ENCODE data around the gene ZNF221.

ZNF221 gene

GRCh38 chr19:43950834-43951645, at the start of gene ZNF221:
Gene ZNF221, plus strand, starts transcription at chr19:43951228. Its CDS starts 11,499 bp downstream, at chr19:43962727.
- peaks cover 6% of the 10 kb centered on the region for H3K4me1 Mint-ChIP-seq
- H3K4me3 Mint-ChIP-seq = peak within 1 kb of the TSS; percentile 94
- peaks cover 9% of the 10 kb centered on the region for H3K27me3 Mint-ChIP-seq
- H3K36me3 Mint-ChIP-seq = peaks cover 8% of the 10 kb centered on the region
- CTCF ChIA-PET = no interaction called here
- peak; percentile 71 for DNase-seq
- peak within 1 kb of the TSS; percentile 50 for H3K27ac Mint-ChIP-seq
- H3K9me3 Mint-ChIP-seq = peaks cover 45% of the 10 kb centered on the region

GRCh38 chr19:43901395-43902390, 49.3 kb upstream of the ZNF221 start:
- Mint-ChIP-seq H3K4me3 (peak overlapping the region; percentile 77), H3K4me1 (peaks cover 19% of the 10 kb centered on the region), H3K27ac (peak overlapping the region; percentile 68), H3K9me3 (peaks cover 66% of the 10 kb centered on the region), H3K36me3 (peaks cover 26% of the 10 kb centered on the region), H3K27me3 (no peaks in the 10 kb centered on the region)
- DNase-seq = peak; percentile 72
- CTCF ChIA-PET = no interaction called here

- H3K4me1 Mint-ChIP-seq = peaks cover 19% of the 10 kb centered on the region
- H3K27ac Mint-ChIP-seq = no peak overlapping the region
- H3K4me3 Mint-ChIP-seq = peak overlapping the region; percentile 77
- no peak for DNase-seq
- peaks cover 26% of the 10 kb centered on the region for H3K36me3 Mint-ChIP-seq
- no peaks in the 10 kb centered on the region for H3K27me3 Mint-ChIP-seq
- H3K9me3 Mint-ChIP-seq = peaks cover 70% of the 10 kb centered on the region
- CTCF ChIA-PET = no interaction called here
Observed at GRCh38 chr19:43902399-43902798, 48.6 kb upstream of the ZNF221 start.

GRCh38 chr19:43905897-43906296, 45.1 kb upstream of the ZNF221 start:
- Mint-ChIP-seq H3K4me3 (no peak overlapping the region), H3K27me3 (no peaks in the 10 kb centered on the region), H3K36me3 (peaks cover 16% of the 10 kb centered on the region), H3K27ac (peak overlapping the region; percentile 24), H3K4me1 (peaks cover 15% of the 10 kb centered on the region), H3K9me3 (peaks cover 74% of the 10 kb centered on the region)
- CTCF ChIA-PET = no interaction called here
- no peak for DNase-seq

GRCh38 chr19:43906774-43907173, 44.3 kb upstream of the ZNF221 start:
- CTCF ChIA-PET = no interaction called here
- no peak for DNase-seq
- no peak overlapping the region for H3K4me3 Mint-ChIP-seq
- peaks cover 10% of the 10 kb centered on the region for H3K36me3 Mint-ChIP-seq
- H3K27ac Mint-ChIP-seq = no peak overlapping the region
- peaks cover 6% of the 10 kb centered on the region for H3K4me1 Mint-ChIP-seq
- H3K9me3 Mint-ChIP-seq = peaks cover 71% of the 10 kb centered on the region
- H3K27me3 Mint-ChIP-seq = no peaks in the 10 kb centered on the region

DNA sequence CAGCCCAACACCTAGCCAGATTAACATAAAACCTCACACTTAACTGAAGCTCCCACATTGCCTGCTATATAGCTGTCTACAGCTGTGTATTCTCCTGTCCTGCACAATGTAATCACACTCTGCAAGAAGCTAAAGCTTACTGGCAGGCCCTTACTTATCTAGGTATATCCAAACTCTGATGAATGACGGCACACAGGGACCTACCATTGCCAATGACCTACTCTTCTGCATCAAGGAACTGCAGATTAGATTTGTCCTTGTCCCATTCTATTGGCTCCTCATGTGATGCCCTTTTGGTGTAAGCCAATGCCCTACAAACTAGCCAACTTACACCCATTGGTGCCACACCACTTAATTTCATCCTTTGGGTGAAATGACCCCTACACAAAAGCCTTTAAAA, 42.4 kb upstream of the ZNF221 start:
- H3K9me3 Mint-ChIP-seq = peaks cover 73% of the 10 kb centered on the region
- peaks cover 9% of the 10 kb centered on the region for H3K36me3 Mint-ChIP-seq

DNA sequence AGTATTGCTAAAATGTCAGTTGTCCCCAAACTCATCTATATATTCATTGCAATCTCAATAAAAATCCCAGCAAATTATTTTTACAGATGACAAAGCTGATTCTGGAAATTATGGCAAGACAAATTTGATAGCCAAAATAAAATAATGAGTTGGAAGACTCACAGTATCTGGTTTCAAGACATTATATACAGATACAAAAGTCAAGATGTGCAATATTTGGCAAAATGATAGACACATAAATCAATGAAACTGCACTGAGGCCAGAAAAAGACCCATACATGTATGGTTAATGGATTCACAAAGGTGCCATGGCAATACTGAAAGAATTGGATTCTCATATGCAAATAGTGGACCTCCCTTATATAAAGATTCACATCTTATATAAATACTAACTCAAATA, 40.1 kb upstream of the ZNF221 start:
- Mint-ChIP-seq H3K27ac (no peak overlapping the region), H3K4me3 (no peak overlapping the region), H3K9me3 (peaks cover 78% of the 10 kb centered on the region), H3K27me3 (no peaks in the 10 kb centered on the region), H3K4me1 (no peaks in the 10 kb centered on the region), H3K36me3 (peaks cover 30% of the 10 kb centered on the region)
- no peak for DNase-seq
- CTCF ChIA-PET = no interaction called here

More for the DNA sequence above, 42.4 kb upstream of the ZNF221 start:
- no peak for DNase-seq
- Mint-ChIP-seq H3K4me3 (no peak overlapping the region), H3K27me3 (no peaks in the 10 kb centered on the region), H3K4me1 (no peaks in the 10 kb centered on the region), H3K27ac (no peak overlapping the region)
- CTCF ChIA-PET = no interaction called here

DNA sequence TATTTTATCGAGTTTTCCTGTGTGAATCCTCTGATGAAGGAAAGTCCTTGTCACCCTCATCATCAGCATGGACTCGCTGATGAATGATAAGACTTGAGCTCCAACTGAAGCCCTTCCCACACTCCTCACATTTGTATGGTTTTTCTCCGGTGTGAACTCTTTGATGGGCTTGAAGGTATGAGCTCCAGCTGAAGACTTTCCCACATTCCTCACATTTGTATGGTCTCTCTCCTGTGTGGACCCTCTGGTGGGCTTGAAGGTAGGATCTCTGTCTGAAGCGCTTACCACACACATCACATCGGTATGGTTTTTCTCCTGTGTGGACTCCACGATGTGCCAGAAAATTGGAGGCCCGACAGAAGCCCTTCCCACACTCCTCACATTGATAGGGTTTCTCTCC, 37.6 kb upstream of the ZNF221 start:
- H3K9me3 Mint-ChIP-seq = peaks cover 70% of the 10 kb centered on the region
- H3K27me3 Mint-ChIP-seq = no peaks in the 10 kb centered on the region
- peaks cover 53% of the 10 kb centered on the region for H3K36me3 Mint-ChIP-seq
- no peak overlapping the region for H3K27ac Mint-ChIP-seq
- H3K4me3 Mint-ChIP-seq = no peak overlapping the region
- no peak for DNase-seq
- no peaks in the 10 kb centered on the region for H3K4me1 Mint-ChIP-seq
- CTCF ChIA-PET = no interaction called here

DNA sequence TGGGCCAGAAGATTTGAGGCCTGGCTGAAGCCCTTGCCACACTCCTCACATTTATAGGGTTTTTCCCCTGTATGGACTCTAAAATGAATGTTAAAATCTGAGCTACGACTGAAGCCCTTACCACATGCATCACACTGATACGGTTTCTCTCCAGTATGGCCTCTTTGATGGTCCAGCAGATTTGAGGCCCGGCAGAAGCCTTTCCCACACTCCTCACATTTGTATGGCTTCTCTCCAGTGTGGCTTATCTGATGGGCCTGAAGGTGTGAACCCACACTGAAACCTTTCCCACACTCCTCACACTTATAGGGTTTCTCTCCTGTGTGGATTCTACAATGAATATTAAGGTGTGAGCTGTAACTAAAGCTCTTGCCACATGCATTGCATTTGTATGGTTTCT, 37.0 kb upstream of the ZNF221 start:
- no peak overlapping the region for H3K4me3 Mint-ChIP-seq
- no peaks in the 10 kb centered on the region for H3K27me3 Mint-ChIP-seq
- CTCF ChIA-PET = no interaction called here
- H3K36me3 Mint-ChIP-seq = peaks cover 60% of the 10 kb centered on the region
- no peaks in the 10 kb centered on the region for H3K4me1 Mint-ChIP-seq
- H3K9me3 Mint-ChIP-seq = peaks cover 68% of the 10 kb centered on the region
- no peak overlapping the region for H3K27ac Mint-ChIP-seq
- no peak for DNase-seq

- peaks cover 86% of the 10 kb centered on the region for H3K36me3 Mint-ChIP-seq
- H3K27ac Mint-ChIP-seq = no peak overlapping the region
- H3K27me3 Mint-ChIP-seq = no peaks in the 10 kb centered on the region
- CTCF ChIA-PET = no interaction called here
- no peaks in the 10 kb centered on the region for H3K4me1 Mint-ChIP-seq
- H3K4me3 Mint-ChIP-seq = no peak overlapping the region
- peaks cover 24% of the 10 kb centered on the region for H3K9me3 Mint-ChIP-seq
- DNase-seq = no peak
Observed at GRCh38 chr19:43923875-43924274, 27.2 kb upstream of the ZNF221 start.

DNA sequence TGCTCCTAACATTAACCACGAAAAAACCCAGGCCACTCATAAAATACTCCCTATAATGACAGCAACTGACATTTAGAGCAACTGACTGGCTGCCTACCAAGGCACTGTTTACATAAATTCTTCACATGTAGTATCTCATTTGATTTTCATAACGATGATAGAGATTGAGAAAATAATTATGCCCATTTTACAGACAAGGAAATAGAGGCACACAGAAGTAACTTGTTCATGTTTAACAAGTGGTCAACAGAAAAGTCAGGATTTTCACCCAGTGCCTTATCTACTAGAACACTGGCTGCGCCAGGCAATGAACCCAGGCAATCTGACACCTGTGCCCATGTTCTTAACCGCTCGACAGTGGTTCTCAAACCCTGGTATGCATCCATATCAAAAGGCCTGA, 22.2 kb upstream of the ZNF221 start:
- peaks cover 22% of the 10 kb centered on the region for H3K9me3 Mint-ChIP-seq
- CTCF ChIA-PET = no interaction called here
- H3K27me3 Mint-ChIP-seq = no peaks in the 10 kb centered on the region
- H3K36me3 Mint-ChIP-seq = peaks cover 86% of the 10 kb centered on the region
- H3K27ac Mint-ChIP-seq = no peak overlapping the region
- H3K4me1 Mint-ChIP-seq = peaks cover 5% of the 10 kb centered on the region
- no peak for DNase-seq
- no peak overlapping the region for H3K4me3 Mint-ChIP-seq

DNA sequence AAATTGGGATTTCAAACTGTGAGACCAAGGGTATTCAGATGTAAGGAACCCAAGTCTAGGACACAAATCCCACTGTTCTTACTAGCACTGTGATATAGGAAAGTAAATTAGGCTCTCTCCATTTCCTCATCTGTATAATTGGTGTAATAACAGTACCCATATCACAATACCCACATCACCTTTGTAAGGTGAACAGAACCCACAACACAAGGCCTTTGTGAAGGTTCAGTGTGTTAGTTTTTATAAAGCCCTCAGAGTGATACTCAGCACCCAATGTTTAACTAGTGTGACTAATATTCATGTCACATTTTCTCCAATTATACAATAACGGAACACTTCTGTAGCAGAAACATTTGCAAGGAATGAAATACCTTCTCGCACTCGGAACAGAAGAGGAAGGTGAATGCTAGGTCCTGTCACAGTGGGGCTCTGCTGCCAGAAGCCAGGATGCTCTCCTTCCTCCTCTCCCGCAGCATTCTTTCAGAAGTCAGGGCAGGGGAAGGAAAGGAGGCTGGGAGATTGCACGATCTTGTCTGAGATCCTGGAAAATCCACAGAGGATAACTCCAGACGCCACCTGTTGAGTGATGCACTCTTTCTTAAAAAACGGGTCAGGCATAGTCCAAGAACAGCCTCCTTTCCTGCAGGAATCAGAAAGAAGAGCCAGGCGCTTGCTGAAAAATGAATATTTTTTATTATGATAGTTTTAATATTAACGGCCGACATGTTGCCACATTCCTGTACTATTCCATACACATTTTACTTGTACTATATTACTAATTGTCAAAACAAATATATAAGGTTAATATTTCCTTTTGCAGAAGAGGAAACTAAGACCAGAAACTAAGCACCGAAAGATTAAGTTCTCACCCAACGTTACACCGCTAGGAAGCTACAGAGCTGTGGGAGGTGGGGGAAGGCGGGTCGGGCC, 16.7 kb upstream of the ZNF221 start:
- CTCF ChIA-PET = interaction anchor here (1.2 kb wide), 1 partner anchor 14 kb away, joined by 3 read pairs; no protein-coding TSS in a partner anchor
- Mint-ChIP-seq H3K36me3 (peaks cover 44% of the 10 kb centered on the region), H3K9me3 (peaks cover 23% of the 10 kb centered on the region), H3K4me1 (peaks cover 19% of the 10 kb centered on the region), H3K27me3 (no peaks in the 10 kb centered on the region), H3K4me3 (peak overlapping the region; percentile 94), H3K27ac (peak overlapping the region; percentile 87)
- DNase-seq = no peak

GRCh38 chr19:43934985-43935708, 15.9 kb upstream of the ZNF221 start, which contains the start of gene ZNF45:
Gene ZNF45, minus strand, starts transcription at chr19:43935282. Its CDS starts 13,097 bp downstream, at chr19:43922185.
- CTCF ChIA-PET = interaction anchor here (0.8 to 1.2 kb wide), 2 partner anchors 13 to 160 kb away, joined by 3 read pairs; no protein-coding TSS in a partner anchor
- H3K27me3 Mint-ChIP-seq = no peaks in the 10 kb centered on the region
- peaks cover 36% of the 10 kb centered on the region for H3K36me3 Mint-ChIP-seq
- peaks cover 19% of the 10 kb centered on the region for H3K4me1 Mint-ChIP-seq
- H3K27ac Mint-ChIP-seq = peak within 1 kb of the TSS; percentile 87
- H3K9me3 Mint-ChIP-seq = peaks cover 26% of the 10 kb centered on the region
- peak within 1 kb of the TSS; percentile 94 for H3K4me3 Mint-ChIP-seq
- DNase-seq = peak; percentile 91
